GM19468 (cell line): ENCODE data around the gene PRSS27.
"Not testable (repeated sequence)": the region's sequence is repeated elsewhere in the genome, so short reads cannot be mapped to it uniquely, and the experiment has no call there.

Experiments
- ATAC-seq: cut with Tn5 transposase; IDR thresholded peaks from one replicate; pipeline ENCODE4 v1.9.1; 2021; ENCODE audit warnings: mild to moderate bottlenecking, moderate library complexity, moderate number of reproducible peaks; ENCODE audit not compliant: unreplicated experiment; ENCODE audit errors: extremely low read depth

PRSS27 gene

DNA sequence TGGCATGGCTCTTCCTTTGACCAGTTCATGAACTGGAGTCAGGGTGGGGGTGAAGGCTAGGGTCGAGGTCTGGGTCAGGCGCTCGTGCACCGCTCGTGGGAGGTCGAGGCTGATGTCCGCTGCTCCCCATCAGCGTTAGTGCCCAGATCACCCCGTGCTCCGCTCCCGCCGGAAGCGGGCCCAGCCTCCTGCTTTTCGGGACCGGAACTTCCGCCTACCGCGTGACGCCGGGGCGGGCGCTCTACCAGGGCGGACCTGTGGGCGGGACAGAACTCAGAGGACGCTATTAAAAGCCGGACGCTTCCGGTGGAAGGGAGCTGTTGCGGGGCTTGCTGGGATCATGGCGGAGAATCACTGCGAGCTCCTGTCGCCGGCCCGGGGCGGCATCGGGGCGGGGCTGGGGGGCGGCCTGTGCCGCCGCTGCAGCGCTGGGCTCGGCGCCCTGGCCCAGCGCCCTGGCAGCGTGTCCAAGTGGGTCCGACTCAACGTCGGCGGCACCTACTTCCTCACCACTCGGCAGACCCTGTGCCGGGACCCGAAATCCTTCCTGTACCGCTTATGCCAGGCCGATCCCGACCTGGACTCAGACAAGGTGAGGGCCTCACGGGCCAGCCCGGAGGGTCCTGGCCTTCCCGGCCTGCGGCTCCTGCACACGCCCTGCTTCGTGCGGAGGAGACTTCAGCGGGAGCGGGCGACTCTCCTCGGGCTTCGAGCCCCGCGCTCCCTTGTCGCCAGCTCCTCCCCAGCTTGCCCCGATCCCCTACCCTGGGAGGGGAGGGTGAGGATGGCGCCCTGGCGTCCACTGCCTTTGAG is 37.6 kb downstream of the PRSS27 start, which contains the start of gene KCTD5:
KCTD5 (plus strand) TSS at position 315 of the 813 bp plus-strand sequence; CDS start at position 341, 26 bp downstream.
- ATAC-seq, result peak; percentile 38

DNA sequence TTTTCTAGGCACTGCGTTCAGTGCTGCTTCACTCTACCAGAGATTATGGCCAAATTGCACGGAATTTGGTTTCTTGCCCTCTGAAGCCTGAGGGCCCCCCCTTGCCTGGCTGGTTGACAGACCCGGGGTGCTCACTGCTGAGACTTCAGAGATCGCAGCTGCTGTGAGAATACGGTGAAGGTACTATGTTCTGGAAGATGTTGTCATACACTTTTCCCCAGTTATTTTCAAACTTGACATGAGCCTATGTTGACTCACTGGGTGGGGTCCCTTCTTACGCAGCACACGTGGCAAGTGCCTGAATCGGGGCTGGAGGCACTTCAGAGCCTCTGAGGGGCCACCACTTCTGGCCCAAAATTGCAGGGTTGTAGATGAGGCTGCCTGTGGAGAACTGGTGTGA is 39.7 kb downstream of the PRSS27 start:
- ATAC-seq, result not testable (repeated sequence)

DNA sequence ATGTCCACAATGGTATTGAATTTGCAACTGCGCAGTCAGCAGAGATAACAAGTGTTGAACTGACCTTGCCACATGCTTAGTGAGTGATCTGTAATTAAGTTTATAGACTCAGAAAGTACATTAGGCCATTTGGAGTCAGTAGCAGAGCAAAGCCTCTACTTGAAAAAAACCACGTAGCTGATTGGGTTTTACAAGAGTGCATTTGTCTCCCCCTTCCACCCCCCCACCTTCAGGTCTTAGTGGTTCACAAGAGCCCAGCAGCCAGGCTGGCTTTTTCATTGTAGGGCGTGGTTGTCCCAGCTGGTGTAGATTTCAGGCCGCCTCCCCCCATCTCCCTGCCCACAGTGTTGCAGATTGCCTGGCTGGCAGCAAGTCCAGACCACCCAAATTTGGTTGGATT is 40.1 kb downstream of the PRSS27 start:
- not testable (repeated sequence) for ATAC-seq

DNA sequence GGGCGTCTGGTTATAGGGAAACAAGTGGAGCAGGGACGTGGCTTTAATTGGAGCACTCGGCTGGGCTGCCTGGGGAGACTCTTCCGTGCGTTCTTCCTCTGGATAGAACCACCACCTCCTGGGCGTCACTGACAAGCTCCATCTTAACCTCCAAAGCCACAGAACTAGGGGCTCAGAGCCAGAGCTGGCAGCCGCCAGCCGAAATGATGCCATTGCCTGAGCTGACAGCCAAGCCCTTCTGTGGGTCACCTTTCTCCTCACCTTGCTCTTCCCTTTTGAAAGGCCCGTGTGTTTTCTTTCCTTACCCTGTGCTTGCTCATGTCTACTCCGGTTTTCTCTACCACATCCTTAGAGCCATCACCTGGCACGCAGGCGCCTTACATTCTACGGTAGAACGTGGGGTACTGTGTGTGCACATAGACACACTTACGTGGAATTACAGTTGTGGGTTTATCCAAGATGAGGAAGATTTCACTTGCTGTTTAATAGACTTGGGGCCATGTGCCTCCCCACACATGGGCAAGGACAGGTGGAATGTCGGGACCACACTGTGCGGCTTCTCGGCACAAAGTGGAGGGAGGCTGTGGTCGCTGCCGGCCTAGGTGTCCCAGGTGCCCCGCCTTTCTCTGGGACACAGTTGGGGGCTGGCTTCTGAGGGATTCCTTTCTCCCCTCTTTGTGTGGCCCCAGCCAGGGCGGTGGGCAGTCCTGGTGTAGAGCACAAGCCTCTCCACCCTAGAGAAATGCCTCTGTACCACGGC is 41.6 kb downstream of the PRSS27 start:
- ATAC-seq, result not testable (repeated sequence)

DNA sequence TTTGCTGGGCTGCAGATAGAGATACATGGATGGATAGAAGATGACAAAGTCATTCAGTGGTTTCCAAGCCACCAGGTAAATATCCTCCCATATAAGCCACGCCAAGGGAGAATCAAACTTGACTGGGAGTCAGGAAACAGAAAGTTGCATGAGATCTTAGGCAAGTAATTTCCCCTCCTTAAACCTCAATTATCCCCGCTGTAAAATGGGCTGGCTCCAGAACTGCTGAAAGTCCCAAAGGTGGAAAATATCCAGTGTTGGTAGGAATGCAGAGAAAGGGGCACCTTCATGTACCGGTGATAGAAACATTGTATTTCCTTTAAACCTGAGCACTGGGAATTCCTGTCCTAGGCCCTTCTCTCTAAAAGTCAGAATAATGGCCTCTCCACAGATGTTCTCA is 43.1 kb downstream of the PRSS27 start:
- not testable (repeated sequence) for ATAC-seq

DNA sequence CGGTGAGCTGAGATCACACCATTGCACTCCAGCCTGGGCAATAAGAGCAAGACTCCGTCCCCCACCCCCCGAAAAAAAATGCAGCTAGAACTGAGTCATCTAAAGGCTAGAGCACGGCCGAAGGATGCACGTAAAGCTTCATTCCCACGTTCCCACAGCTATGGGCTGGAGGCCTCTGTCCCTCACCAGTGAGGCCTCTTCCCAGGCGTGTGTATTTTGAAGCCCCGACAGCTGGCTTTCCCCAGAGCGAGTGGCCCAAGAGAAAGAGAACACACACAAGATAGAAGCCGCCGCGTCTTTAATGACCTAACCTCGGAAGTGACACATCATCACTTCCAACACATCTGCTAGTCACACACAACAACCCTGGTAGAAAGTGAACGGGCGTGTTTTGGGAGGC is 44.3 kb downstream of the PRSS27 start:
- no peak for ATAC-seq

DNA sequence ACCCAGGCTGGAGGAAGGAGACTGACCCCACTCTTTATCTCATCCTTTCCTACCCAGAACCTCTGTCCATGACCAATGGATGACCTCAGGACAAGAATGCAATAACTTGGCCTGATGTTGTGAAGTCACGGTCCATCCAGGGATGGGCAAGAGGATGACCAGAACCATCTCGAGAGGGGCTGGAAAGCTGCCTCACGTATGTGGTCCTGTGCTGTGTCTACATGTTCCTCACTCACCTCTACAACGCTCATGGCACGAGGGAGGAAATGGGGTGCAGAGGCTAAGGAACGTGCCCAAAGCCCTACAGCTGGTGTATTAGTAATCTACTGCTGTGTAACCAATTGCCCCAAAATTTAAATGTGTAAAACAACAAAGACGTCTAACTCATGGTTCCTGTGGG is 45.0 kb downstream of the PRSS27 start:
- ATAC-seq, result no peak

DNA sequence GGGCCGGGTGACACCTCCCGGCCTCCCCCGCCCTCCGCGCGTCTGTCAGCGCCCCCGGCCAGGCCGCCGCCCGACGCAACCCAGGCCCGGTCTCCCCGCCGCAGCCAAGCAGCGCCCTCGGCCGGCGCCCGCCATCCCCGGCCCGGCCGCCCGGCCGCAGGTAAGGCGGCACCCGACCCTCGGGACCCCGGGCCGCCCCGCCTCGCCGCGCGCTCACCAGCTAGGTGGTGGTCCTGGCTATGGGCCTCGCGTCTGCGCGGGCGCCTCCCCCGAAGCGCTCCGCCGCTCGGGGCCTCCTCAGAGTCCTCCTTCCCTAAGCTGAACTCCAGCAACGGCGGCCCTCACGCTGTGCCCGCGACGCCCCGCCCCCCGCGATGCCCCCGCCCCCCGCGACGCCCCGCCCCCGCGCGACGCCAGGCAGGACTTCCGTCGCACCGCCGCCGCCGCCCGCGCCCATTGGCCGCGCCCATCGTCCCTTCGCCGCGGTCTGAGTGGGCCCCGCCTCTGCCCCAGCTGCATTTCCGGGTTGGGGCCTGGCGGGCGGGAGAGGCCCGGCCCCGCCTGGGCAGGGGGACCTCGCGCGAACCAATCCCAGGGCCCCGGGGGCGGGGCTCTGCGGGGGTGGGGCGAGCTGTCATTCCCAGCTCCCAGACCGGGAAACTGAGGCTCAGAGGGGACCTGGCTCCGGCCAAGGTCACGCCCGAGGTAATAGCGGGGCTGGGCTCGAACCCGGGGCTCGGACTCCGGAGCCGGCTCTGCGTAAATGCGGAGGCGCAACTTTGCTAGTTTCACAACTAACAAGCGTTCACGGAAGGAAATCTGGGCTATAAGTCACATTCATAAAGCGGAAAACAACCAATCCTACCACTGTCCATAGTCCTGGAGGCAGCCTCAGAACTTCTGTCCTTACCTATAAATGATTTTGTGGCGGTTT is 46.7 kb downstream of the PRSS27 start:
- peak; percentile 54 for ATAC-seq

DNA sequence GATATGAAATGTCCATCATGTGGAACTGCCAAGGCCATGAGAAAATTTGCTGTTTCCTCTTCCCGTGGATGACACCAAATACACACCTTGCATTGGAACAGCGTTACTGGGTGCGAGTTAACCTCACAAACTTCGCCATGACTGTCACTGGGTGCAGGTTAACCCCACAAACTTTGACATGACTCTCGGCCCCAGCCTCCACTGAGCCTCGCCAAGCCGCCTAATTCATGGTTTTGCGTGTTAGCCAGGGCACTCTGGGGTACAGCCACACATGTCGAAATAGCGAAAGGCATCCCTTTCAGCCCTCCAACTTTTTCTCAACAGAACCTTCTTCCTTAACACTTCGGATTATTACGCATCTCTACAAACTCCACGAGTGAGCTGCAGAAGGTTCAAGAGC is 48.3 kb downstream of the PRSS27 start:
- no peak for ATAC-seq

DNA sequence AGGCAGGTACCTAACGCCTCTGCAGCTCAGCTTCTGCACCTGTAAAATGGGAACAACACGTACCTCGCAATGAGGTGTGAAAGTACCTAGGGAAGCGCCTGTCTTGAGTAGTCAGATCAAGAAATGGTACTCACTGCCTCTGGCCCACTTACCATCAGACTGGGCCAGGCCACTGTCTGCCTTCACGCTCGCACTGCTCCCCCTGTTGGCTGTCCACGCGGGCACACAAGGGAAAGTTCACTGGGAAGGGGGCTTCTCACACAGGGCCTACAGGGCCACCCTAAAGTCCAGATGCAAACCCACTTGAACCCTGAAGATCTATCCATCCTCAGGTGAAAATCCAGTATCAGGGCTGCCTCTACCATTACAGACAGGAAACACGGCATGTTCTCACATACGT is 48.8 kb downstream of the PRSS27 start:
- not testable (repeated sequence) for ATAC-seq

DNA sequence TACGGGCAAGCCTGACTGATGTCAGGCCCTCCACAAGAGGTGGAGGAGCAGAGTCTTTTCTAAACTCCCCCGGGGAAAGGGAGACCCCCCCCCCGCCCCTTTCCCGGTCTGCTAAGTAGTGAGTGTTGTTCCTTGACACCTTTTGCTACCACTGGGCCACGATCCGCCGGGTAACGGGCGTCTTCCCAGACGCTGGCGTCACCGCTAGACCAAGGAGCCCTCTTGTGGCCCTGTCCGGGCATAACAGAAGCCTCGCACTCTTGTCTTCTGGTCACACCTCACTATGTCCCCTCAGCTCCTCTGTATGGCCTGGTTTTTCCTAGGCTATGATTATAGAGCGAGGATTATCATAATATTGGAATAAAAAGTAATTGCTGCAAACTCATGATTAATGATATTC is 50.0 kb downstream of the PRSS27 start:
- not testable (repeated sequence) for ATAC-seq

DNA sequence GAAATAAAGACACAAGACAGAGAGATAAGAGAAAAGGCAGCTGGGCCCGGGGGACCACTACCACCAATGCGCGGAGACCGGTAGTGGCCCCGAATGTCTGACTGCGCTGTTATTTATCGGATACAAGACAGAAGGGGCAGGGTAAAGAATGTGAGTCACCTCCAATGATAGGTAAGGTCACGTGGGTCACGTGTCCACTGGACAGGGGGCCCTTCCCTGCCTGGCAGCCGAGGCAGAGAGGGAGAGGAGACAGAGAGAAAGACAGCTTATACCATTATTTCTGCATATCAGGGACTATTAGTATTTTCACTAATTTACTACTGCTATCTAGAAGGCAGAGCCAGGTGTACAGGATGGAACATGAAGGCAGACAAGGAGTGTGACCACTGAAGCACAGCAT is 50.4 kb downstream of the PRSS27 start:
- ATAC-seq, result not testable (repeated sequence)

DNA sequence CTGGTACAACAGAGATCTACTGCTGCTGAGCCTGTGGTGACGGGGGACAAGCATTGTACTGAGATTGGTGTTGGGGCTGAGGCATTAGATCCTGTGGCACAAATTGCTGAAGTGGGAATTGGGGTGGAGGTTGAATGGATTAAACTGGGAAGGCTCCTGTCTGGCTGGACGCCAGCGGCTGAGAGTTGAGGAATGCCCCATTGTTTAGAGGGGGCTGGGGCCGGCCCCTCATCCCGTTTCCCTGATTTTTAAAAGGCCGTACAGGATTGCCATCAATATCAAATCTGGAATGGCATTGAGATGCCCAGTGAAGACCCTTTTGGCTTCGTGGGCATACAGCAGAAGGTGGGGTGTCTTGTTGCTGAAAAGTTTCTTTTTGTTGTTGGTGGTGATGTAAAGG is 53.4 kb downstream of the PRSS27 start:
- not testable (repeated sequence) for ATAC-seq

DNA sequence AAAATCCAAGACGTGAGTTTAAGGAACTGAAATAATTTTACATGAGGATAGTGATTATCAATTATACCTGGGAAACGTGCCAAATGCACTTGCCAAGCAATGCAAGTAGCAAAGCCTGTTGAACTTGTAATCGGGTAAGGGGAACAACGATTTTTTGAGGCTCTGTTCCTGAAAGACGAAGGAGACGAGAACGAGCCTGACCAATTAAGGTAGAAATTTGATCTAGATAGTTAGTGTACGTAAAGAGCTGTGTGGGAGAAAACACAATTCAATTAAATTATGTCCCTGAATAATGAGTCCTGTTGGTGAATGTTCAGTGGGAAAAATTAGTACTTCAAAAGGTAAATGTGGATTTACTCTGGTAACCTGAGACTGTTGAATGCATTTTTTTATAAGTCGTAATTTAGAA is 55.4 kb downstream of the PRSS27 start:
- no peak for ATAC-seq

DNA sequence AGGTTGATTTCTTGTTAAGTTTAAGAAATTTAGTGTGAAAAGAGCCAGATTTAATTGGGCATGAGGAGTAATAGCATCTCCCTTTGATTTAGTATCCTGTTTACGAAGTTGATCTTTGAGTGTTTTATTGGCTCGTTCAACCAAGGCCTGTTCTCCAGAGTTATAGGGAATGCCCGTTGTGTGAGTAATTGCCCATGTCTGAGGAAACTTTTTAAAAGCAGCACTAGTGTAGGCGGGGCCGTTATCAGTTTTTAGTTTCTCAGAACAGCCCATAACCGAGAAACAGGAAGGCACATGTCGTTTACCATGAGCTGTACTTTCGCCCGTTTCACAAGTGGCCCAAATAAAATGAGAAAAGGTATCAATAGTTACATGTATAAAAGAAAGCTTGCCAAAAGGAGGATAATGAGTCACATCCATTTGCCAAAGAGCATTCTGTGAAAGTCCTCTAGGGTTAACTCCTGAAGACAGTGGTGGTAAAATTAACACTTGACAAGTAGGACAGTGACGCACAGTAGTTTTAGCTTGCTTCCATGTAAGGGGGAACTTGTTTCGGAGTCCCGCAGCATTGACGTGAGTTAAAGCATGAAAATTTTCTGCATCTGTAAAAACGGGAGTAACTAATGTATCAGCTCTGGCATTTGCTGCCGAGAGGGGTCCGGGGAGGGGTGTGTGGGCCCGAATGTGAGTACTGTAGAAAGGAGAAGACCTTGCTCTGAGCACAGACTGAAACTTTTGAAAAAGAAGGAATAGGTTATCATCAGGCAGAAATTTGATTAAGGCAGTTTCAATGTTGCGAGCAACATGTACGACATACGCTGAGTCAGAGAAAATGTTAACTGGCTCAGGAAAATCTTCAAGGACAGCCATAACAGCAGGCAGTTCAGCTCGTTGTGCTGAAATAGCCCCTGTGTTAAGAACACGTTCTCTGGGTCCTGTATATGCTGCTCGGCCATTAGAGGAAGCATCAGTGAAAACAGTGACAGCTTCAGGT is 56.2 kb downstream of the PRSS27 start:
- no peak for ATAC-seq
